Activated CD8-positive, alpha-beta T cell treated with anti-CD3 and anti-CD28 coated beads for 36 hours (primary cell): Measurements from ENCODE around the gene CLIC5. TPM values are rescaled to one million over a fixed set of nuclear protein-coding genes. Genes with fewer than 3 reads are reported as not detected.

Source experiments
- ATAC-seq: fragments of 200-7000 bp; cut with Tn5 transposase; one replicate; pipeline ENCODE4 v1.10.0; 2021; ENCODE audit warnings: mild to moderate bottlenecking, moderate library complexity
- CTCF ChIA-PET: fragments of 350-600 bp; sonication (Branson Sonifier 250); formaldehyde crosslinking; loops from one replicate; lab custom pipeline; 2021; ENCODE audit warnings: antibody characterized with exemption; lab: Charles Lee
- POLR2A ChIA-PET: fragments of 350-600 bp; sonication (Branson Sonifier 250); formaldehyde crosslinking; loops from one replicate; lab custom pipeline; 2021; ENCODE audit warnings: antibody characterized with exemption; lab: Charles Lee
- DNase-seq: peaks from one replicate; pipeline ENCODE4 v3.0.0-alpha.2; 2020
- H3K27ac Mint-ChIP-seq: one replicate; pipeline ENCODE4 v1.8.0; 2021; ENCODE audit warnings: mild to moderate bottlenecking, mixed read lengths
- H3K27me3 Mint-ChIP-seq: one replicate; pipeline ENCODE4 v1.8.0; 2021; ENCODE audit warnings: mixed read lengths
- H3K36me3 Mint-ChIP-seq: one replicate; pipeline ENCODE4 v1.8.0; 2021; ENCODE audit warnings: low read depth, mixed read lengths
- H3K4me1 Mint-ChIP-seq: one replicate; pipeline ENCODE4 v1.8.0; 2021; ENCODE audit warnings: low read depth, mixed read lengths
- H3K4me3 Mint-ChIP-seq: one replicate; pipeline ENCODE4 v1.8.0; 2021; ENCODE audit warnings: mild to moderate bottlenecking, moderate library complexity, mixed read lengths
- H3K9me3 Mint-ChIP-seq: one replicate; pipeline ENCODE4 v1.8.0; 2021; ENCODE audit warnings: mixed read lengths
- intact Hi-C: fragments of 100-400 bp; cut with micrococcal nuclease; formaldehyde crosslinking; loops from one replicate; pipeline ENCODE4 v1.10.0; 2022
- total RNA-seq, 2 experiments: library from RNA; stranded (reverse); gene quantifications; one replicate each; pipeline ENCODE4 v1.2.3, GENCODE V29; 2021
- TF ChIP-seq, protein P1 (sequence below): fragments of 200-600 bp; IDR thresholded peaks from one replicate; pipeline ENCODE4 v1.8.0; 2022; ENCODE audit warnings: antibody characterized with exemption, mild to moderate bottlenecking

CLIC5 gene
- total RNA-seq, 2 experiments from 2014 or later = 1.1 TPM

DNA sequence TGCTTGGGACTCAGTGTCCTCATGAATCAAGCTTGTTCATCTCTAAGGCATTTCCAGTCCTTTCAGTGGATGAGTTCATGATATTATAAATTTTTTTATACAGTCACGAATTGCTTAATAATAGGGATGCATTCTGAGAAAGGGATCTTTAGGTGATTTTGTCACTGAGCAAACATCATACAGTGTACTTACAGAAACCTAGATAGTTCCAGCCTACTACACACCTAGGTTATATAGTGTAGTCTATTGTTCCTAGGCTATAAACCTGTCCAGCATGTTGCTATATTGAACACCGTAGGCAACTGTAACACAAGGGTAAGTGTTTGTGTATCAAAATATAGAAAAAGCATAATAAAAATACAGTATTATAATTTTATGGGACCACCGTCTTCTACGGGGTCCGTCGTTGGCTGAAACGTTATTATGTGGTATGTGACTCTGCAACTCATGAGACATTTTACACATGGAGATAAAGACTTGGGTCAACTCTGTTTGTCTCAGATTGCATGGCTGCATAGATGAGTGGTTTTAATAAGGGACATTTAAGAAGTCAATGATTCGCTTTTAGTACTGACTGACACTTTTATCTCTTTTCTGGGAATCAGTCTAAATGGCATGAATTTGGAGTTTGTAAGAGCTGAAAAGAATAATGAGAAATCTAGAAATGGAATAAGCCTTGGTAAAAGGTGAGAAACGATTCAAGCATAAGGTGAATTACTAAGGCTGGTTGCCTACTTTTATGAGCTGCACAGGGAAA is 33.2 kb downstream of the CLIC5 start:
- intact Hi-C loops = no loop called here
- Mint-ChIP-seq H3K27ac (no peak overlapping the region), H3K4me3 (no peak overlapping the region), H3K27me3 (no peaks in the 10 kb centered on the region), H3K36me3 (no peaks in the 10 kb centered on the region), H3K4me1 (no peaks in the 10 kb centered on the region), H3K9me3 (no peaks in the 10 kb centered on the region)
- ATAC-seq = no peak
- no peak for DNase-seq
- ChIA-PET CTCF (no interaction called here), POLR2A (interaction anchor here (0.6 kb wide), 1 partner anchor 66 kb away, joined by 3 read pairs; no protein-coding TSS in a partner anchor)
- TF ChIP-seq, protein P1, sequence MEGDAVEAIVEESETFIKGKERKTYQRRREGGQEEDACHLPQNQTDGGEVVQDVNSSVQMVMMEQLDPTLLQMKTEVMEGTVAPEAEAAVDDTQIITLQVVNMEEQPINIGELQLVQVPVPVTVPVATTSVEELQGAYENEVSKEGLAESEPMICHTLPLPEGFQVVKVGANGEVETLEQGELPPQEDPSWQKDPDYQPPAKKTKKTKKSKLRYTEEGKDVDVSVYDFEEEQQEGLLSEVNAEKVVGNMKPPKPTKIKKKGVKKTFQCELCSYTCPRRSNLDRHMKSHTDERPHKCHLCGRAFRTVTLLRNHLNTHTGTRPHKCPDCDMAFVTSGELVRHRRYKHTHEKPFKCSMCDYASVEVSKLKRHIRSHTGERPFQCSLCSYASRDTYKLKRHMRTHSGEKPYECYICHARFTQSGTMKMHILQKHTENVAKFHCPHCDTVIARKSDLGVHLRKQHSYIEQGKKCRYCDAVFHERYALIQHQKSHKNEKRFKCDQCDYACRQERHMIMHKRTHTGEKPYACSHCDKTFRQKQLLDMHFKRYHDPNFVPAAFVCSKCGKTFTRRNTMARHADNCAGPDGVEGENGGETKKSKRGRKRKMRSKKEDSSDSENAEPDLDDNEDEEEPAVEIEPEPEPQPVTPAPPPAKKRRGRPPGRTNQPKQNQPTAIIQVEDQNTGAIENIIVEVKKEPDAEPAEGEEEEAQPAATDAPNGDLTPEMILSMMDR = no peak

DNA sequence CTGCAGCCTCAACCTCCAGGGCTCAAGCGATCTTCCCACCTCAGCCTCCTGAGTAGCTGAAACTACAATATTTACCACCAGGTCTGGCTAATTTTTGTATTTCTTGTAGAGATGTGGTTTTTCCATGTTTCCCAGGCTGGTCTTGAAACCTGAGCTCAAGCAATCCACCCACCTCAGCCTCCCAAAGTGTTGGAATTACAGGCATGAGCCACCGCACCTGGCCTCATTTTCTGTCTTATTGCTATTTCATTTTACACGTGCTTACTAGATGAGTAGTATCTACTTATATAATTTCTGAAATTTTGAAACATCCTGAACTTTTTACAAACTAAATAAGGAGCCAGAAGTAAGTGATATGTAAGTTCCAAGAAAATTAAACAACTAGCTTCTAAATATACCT is 34.6 kb downstream of the CLIC5 start:
- H3K4me1 Mint-ChIP-seq = no peaks in the 10 kb centered on the region
- DNase-seq (no peak), ATAC-seq (no peak)
- H3K36me3 Mint-ChIP-seq = no peaks in the 10 kb centered on the region
- intact Hi-C loops = no loop called here
- no peaks in the 10 kb centered on the region for H3K27me3 Mint-ChIP-seq
- TF ChIP-seq, protein P1 = no peak
- CTCF ChIA-PET = no interaction called here
- POLR2A ChIA-PET = interaction anchor here (0.6 kb wide), 1 partner anchor 282 kb away, joined by 4 read pairs; no protein-coding TSS in a partner anchor
- H3K27ac Mint-ChIP-seq = no peak overlapping the region
- no peaks in the 10 kb centered on the region for H3K9me3 Mint-ChIP-seq
- no peak overlapping the region for H3K4me3 Mint-ChIP-seq

DNA sequence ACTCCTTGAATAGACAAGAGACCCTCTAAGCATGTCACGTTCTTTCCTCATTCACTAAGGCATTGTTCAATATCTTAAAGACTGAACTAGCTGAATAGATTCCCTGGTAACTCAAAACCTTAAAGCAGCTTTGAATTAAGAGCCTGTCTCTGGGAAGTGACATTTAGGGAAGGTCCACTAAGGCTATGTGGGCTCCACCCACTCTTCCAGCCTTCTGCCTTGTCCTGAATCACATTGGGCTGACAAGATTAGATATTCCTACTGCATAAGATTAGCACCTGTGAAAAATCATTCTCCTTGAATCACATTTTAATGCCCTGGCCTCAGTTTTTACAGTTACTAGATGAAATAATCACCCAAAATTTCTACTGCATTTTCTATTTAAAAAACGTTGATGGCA is 36.3 kb downstream of the CLIC5 start:
- ATAC-seq = no peak
- POLR2A ChIA-PET = no interaction called here
- CTCF ChIA-PET = interaction anchor here (1.0 kb wide), 1 partner anchor 12 kb away, joined by 3 read pairs; no protein-coding TSS in a partner anchor
- Mint-ChIP-seq H3K9me3 (peaks cover 2% of the 10 kb centered on the region), H3K27me3 (no peaks in the 10 kb centered on the region), H3K4me1 (no peaks in the 10 kb centered on the region), H3K36me3 (no peaks in the 10 kb centered on the region), H3K4me3 (no peak overlapping the region), H3K27ac (no peak overlapping the region)
- TF ChIP-seq, protein P1 = no peak
- DNase-seq = no peak
- intact Hi-C loops = no loop called here

DNA sequence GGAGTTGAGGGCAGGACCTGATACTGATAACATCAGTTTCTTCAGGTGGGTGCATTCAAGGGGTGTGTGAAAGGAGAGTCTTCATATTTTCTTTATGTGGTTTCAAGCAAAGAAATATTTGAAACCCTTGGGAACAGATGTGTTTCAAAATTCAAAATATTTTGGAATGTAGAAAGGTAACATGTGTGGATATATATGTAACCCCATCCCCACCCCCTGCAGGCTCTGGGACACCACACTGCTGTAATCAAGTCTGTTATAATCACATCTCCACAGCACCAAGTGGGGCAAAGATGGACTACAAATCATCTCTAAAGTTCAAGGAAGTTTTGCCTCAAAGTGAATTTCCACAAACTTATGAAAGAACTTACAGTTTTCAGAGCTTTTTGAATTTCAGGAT is 41.1 kb downstream of the CLIC5 start:
- TF ChIP-seq, protein P1 = no peak
- intact Hi-C loops = no loop called here
- ATAC-seq (no peak), DNase-seq (no peak)
- ChIA-PET POLR2A (no interaction called here), CTCF (no interaction called here)
- no peaks in the 10 kb centered on the region for H3K36me3 Mint-ChIP-seq
- H3K4me1 Mint-ChIP-seq = peaks cover 9% of the 10 kb centered on the region
- H3K27me3 Mint-ChIP-seq = no peaks in the 10 kb centered on the region
- H3K9me3 Mint-ChIP-seq = peaks cover 2% of the 10 kb centered on the region
- H3K4me3 Mint-ChIP-seq = no peak overlapping the region
- H3K27ac Mint-ChIP-seq = no peak overlapping the region

DNA sequence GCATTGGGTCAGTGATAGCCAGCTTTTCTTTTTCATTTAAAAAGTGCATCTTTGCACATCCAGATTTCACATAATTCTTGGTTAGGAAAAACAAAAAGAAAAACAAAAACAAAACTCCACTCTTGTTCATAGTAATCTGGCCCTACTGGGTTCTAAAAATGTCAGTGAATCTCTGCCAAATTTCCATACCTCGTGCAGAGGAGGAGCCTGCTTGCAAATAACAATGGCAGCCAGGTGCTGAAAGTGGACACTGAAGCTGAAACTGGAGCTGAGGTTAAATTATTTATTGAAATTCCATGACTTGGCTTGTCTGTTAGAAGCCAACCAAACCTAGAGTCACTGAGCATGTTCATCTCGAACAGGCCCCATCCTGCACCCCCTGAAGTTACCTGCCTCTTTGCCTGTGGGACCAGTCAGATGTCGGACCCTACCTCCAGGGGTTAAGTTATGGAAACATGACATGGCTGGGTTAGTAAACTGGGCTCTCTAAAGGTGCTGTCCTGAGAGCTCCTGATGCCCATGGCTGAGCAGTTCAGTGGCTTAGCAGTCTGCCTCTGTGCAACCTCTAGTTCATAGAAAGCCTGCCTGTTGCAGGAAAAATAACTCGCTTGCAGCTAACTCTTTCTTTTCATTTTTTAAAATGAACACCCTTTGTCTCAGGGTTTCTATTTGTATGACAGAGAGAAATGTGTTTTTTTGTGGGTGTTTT is 42.7 kb downstream of the CLIC5 start:
- DNase-seq (no peak), ATAC-seq (no peak)
- ChIA-PET CTCF (interaction anchor here (1.5 kb wide), 1 partner anchor 42 kb away, joined by 6 read pairs; no protein-coding TSS in a partner anchor), POLR2A (interaction anchor here (1.1 kb wide), 1 partner anchor 19 kb away, joined by 4 read pairs; no protein-coding TSS in a partner anchor)
- H3K27me3 Mint-ChIP-seq = no peaks in the 10 kb centered on the region
- no peak overlapping the region for H3K4me3 Mint-ChIP-seq
- TF ChIP-seq, protein P1 = no peak
- intact Hi-C loops = no loop called here
- H3K9me3 Mint-ChIP-seq = peaks cover 2% of the 10 kb centered on the region
- H3K4me1 Mint-ChIP-seq = peaks cover 9% of the 10 kb centered on the region
- no peaks in the 10 kb centered on the region for H3K36me3 Mint-ChIP-seq
- no peak overlapping the region for H3K27ac Mint-ChIP-seq
